ENCODE measurements around the gene HS2ST1. TPM values are rescaled to one million over a fixed set of nuclear protein-coding genes. Genes with fewer than 3 reads are reported as not detected.
A peak's percentile ranks its signal among the peaks of the same experiment; 100 is the strongest.
"Not testable (repeated sequence)": the region's sequence is repeated elsewhere in the genome, so short reads cannot be mapped to it uniquely, and the experiment has no call there.

HS2ST1 gene
- total RNA-seq, 1 donor from 2014 or later, result 36.7 TPM

DNA sequence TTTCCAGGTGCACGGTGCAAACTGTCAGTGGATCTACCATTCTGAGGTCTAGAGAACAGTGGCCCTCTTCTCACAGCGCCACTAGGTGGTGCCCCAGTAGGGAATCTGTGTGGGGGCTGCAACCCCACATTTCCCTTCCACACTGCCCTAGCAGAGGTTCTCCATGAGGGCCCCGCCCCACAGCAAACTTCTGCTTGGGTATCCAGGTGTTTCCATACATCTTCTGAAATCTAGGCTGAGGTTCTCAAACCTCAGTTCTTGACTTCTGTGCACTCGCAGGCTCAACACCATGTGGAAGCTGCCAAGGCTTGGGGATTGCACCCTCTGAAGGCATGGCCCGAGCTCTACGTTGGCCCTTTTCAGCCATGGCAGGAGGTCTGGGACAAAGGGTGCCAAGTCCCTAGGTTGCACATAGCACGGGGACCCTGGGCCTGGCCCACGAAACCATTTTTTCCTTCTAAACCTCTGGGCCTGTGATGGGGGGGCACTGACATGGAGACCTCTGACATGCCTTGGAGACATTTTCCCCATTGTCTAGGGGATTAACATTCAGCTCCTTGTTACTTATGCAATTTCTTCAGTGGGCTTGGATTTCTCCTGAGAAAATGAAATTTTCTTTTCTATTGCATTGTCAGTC, 10.0 kb downstream of the HS2ST1 start:
- DNase-seq (ENCODE audit: low spot score in 2 of 2), result no peak
- FAIRE-seq, result no peak

DNA sequence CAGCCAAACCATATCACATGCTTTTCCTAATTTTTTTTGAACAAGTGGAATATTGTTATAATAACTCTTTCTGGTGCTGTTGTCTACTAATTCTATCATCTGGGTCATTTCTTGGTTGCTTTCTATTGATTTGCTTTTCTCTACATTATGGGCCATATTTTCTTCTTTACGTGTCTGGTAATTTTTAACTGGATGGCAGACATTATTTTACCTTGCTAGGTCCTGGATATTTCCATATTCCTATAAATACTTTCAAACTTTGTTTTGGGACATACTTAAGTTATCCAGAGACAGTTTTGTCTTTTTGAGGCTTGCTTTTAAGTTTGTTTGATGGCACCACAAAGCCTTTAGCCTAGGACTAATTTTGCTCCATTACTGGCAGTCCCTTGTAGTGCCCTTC, 11.3 kb downstream of the HS2ST1 start:
- FAIRE-seq, result no peak
- no peak for DNase-seq (ENCODE audit: low spot score in 2 of 2)

DNA sequence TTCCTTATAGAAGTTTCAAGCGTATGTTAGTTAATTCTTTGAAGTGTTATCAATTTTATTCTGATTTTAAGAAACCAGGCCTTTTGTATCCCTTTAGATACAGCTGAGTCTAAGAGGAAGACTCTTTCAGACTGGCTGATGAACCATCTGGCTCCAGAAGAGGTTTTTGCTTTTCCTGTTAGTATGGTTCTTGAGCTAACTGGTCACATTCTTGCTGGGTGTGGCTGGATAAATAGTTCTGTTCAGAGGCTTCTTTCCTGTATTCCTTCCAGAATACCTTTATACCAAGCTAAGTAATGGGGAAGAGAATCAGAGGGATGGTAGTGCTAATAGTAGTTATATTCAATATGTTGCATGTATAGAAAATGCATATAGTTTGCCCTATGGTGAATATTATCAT, 12.4 kb downstream of the HS2ST1 start:
- DNase-seq (ENCODE audit: low spot score in 2 of 2), result no peak
- FAIRE-seq, result no peak

DNA sequence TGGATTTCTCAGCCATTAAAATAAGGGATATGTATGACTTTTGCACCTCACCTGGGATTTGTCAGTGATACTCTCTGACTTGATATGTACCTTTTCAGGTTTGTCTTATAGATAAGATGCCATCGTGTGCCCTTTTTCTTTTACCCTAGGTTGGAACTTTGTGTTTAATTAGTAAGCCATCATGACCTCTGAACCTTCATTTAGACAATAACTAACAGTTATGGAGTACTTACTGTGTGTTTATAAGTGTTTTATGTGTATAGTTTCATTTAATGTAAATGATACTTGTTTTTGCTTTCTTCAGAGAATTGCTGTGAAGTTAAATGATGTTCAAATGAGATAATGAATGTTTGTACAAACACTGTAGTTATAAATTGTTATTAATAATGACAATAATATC, 14.4 kb downstream of the HS2ST1 start:
- DNase-seq (ENCODE audit: low spot score in 2 of 2) (no peak), FAIRE-seq (no peak)

DNA sequence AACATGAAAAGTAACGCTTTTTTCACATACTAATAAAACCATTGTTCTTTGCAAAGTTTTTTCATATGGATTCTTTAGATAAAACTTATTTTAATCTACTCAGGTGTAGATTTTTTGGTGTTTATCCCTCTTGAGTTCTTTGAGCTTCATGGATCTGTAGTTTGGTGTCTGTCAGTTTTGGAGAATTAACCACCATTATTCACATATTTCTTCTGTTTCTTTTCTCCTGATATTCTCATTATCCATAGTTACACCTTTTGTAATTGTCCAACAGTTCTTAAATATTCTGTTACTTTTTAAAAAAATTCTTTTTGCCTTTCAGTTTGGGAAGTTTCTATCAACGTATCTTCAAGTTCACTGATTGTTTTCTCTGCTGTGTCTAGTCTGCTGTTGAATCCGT, 18.6 kb downstream of the HS2ST1 start:
- no peak for FAIRE-seq
- DNase-seq (ENCODE audit: low spot score in 2 of 2), result no peak

DNA sequence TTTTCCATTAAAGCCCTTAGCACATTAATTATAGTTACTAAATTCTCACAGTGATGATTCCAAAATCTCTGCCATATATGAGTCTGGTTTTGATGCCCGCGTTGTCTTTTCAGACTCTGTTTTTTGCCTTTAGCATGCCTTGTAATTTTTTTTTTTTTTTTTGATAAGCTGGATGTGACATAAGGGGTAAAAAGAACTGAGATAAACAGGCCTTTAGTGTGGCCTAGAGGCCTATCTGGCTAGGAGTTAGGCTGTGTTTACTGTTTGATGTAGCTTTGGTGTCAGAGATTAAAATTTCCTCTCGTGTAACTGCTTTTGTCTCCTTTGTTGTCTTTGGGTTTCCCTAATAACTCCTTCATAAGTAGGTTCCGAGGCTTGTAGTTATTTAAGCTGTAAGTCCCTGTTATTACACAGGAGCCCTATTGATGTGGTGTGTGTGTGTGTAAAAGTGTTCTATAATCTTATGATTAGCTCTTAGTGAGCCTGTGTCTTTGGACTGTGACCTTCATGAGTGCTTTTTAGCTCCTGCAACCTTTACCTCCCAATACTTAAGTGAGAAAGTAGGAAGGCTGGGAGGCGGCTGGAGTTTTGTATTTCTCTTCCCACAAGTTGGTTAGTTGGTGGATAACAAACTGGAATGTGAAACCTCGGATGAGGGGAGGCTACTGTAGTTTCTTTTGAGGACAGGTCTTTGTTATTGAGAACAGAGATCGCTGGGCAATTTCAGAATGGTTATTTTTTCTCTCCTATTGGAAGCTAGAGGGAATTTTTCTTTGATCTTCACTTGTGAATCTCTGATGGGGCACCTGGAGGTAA, 19.3 kb downstream of the HS2ST1 start:
- FAIRE-seq, result no peak
- no peak for DNase-seq (ENCODE audit: low spot score in 2 of 2)

DNA sequence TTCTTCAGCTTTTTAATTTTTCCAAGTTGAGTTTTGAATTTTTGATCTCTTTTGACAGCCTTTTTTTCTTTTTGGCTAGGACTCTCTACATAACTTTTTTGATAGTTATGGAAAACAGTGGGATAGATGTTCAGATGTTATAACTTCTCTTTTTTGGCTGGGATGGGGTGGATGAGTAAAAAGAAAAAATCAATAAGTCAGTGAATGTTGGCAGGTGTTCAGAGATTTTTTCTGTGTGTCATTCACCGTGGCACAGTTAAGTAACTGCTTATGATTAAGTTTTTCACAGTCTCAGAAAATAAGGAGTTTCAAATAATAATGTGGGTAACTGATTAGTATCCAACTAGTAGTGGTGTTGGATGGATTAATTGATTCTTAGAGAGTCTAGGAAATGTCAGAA, 24.0 kb downstream of the HS2ST1 start:
- DNase-seq (ENCODE audit: low spot score in 2 of 2) (no peak), FAIRE-seq (no peak)

DNA sequence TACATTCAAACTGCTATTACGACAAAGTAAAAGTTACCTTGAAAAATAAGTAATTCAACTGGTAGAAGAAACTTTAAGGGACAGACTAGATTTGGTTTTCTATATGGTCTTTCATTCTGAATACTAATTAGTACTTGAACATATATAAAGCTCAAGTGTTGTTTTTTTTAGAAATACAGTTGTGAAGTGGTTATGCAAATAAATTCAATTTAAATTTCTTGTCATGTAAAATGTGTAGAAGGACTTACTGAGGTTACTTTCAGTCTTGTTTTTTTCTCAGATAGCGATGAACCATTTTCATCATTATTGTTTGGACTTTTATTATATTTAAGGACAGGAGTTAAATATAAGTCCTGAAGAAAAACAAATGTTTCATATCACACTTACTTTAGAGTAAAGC, 24.4 kb downstream of the HS2ST1 start:
- FAIRE-seq (peak; percentile 55), DNase-seq (ENCODE audit: low spot score in 2 of 2) (no peak)

DNA sequence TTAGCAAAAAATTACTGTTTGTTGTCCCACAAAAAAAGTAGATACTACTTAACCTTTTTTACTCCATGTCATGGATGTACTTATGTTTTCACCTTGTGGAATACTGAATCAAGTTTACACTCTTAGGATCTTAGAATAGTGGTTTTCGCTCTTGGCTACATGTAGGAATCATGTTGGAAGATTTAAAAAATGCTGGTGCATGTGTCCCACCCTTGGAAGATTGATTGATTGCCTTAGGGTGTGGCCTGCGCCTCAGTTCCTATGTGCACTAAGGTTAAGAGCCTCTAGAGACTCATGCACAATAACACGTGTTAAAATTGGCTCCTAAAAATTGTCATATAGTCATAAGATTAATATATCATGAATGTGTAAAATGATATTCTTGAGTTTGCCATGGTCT, 25.0 kb downstream of the HS2ST1 start:
- DNase-seq (ENCODE audit: low spot score in 2 of 2) (no peak), FAIRE-seq (no peak)

DNA sequence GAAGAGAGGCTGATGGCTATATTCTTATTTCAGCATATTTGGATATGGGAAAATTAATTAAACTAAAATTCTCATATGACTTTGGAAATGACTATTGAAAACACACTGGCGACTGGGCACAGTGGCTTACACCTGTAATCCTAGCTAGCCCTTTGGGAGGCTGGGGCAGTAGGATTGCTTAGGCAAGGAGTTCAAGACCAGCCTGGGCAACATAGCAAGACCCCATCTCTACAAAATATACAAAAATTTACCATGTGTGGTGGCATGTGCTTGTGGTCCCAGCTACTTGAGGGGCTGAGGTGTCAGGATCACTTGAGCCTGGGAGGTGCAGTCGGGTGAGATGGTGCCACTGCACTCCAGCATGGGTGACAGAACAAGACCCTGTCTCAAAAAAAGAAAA, 26.2 kb downstream of the HS2ST1 start:
- FAIRE-seq (no peak), DNase-seq (ENCODE audit: low spot score in 2 of 2) (no peak)

DNA sequence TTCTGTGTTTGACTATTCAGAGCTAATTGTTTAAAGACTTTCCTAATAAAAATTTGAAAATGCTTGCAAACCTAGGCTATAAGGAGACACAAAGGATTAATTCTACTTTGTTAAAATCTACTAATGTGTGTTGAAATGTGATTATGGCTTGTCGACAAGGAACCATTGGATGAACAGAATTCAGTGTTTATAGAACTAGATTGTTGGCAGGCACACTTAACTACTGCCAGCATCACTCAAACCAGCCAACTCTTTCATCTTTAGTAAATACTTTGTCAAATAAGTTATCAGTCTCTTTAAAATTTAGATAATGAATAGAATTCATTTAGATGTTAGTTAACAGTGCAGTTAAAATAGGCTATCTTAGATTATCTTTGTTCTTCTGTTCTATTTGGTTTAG, 27.6 kb downstream of the HS2ST1 start:
- no peak for FAIRE-seq
- no peak for DNase-seq (ENCODE audit: low spot score in 2 of 2)

DNA sequence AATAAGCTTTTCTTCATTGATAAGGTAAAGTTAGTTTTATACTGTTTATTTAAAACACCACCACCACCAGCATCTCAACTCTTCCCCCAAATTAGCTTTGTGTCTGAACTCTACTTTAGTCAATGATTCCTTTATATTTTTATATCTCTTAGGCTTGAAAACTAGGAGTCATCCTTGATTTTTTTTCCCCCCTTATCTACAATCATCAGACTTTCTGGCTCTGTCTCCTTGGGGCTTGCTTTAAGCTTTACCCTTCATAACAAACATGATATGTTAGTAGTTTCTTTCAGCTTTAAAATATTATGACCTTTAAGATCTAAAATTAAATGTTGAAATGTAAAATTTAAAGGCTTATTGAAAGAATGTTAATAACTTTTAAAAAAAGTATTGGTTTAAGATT, 28.3 kb downstream of the HS2ST1 start:
- no peak for FAIRE-seq
- DNase-seq (ENCODE audit: low spot score in 2 of 2), result no peak

DNA sequence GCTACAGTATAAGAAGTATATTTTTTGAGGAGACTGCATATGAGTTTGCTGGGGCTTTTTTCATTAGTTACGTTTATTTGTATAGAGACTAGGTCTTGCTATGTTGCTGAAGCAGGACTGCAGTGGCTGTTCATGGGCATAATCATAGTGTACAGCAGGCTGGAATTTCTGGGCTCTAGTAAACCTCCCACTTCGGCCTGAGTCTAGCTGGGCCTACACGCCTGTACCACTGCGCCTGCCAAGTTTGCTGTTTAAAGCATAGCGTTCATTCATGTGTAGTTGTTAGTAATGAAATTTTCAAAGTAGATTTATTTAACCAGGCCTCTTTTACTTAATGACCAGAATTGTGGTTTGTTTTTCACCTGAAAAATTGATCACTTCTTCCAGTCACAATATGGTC, 33.8 kb downstream of the HS2ST1 start:
- FAIRE-seq (no peak), DNase-seq (ENCODE audit: low spot score in 2 of 2) (no peak)

DNA sequence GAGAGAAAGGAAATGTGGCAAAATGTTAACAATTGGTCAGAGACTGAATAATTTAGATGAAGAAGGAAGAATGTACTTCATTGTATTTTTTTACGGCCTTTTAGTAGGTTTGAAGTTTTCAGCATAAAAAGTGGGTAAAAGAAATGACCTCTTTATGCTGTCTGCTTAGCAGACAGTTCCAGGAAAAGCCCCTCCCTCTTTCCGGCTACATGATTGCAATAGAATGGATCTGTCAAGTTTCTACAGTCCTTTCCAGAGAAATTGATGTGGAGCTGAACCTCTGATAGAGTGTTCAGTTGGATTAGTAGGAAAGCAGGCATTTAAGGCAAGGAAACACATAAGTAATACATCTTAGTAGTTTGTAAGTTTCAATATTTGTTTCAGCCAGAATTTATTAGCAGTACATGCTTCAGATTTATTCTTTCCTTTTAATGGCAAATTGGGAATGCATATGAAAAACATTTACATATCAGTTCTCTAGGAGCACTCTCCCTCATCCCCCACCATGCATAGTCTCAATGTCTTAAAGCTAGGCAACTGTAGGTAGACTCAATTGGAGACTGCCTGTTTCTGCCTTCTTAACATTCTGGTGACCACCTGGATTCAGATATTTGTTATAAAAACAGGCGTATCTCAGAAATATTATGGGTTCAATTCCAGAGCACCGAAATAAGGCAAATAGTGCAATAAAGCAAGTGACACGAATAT, 36.4 kb downstream of the HS2ST1 start:
- DNase-seq (ENCODE audit: low spot score in 2 of 2) (no peak), FAIRE-seq (no peak)

DNA sequence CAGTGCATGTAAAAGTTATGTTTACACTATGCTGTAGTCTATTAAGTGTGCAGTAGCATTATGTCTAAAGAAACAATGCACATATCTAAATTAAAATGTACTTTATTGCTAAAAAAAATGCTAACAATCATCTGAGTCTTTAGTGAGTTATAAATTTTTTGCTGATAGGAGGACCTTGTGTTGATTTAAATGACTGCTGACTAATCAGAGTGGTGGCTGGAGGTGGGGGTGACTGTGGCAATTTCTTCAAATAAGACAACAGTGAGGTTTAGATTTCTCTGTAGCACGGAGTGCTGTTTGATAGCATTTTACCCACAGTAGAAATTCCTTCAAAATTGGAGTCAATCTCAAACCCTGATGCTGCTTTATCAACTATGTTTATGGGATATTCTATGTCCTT, 37.0 kb downstream of the HS2ST1 start:
- FAIRE-seq (no peak), DNase-seq (ENCODE audit: low spot score in 2 of 2) (no peak)

DNA sequence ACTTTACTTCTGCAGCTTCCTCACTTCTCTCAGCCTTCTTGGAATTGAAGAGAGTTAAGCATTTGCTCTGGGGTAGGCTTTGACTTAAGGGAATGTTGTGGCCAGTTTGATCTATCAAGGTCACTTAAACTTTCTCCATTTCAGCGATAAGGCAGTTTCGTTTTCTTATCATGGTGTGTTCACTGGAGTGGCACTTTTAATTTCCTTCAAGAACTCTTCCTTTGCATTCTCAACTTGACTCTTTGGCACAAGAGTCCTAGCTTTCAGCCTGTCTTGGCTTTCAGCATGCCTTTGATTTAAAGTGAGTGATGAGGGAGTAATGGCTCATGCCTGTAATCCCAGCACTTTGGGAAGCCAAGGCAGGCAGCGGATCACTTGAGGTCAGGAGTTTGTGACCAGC, 38.7 kb downstream of the HS2ST1 start:
- FAIRE-seq (no peak), DNase-seq (ENCODE audit: low spot score in 2 of 2) (no peak)

DNA sequence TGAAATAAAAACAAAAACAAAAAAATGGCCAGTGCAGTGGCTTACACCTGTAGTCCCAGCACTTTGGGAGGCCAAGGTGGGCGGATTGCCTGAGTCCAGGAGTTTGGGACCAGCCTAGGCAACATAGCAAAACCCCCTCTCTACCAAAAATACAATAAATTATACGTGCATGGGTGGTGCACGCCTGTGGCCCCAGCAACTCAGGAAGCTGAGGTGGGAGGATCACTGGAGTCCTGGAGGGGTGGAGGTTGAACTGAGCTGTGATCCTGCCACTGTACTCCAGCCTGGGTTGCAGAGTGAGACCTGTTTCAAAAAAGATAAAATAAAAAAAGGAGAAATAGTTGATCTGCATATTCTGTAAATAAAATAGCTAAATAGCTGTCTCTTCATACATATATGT, 41.2 kb downstream of the HS2ST1 start:
- DNase-seq (ENCODE audit: low spot score in 2 of 2) (no peak), FAIRE-seq (no peak)

DNA sequence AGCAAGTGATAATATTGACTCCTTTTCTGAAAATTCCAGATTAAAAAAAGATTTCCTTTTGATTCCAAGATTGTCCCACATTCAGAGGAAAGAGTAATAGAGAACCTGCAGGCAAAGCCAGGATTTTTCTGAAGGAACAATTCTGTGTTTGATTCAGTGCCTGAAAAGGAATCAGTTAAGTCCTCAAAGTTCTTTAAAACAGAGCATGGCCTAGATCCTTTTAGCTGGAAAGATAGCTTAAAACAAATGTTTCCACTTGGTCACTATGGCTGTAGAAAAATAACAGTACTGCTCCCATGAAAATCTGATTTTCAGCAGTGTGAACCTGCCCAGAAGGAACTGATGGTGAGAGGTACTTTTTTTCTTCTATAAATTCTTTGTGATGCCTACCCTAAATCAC, 41.8 kb downstream of the HS2ST1 start:
- DNase-seq (ENCODE audit: low spot score in 2 of 2) (no peak), FAIRE-seq (no peak)

DNA sequence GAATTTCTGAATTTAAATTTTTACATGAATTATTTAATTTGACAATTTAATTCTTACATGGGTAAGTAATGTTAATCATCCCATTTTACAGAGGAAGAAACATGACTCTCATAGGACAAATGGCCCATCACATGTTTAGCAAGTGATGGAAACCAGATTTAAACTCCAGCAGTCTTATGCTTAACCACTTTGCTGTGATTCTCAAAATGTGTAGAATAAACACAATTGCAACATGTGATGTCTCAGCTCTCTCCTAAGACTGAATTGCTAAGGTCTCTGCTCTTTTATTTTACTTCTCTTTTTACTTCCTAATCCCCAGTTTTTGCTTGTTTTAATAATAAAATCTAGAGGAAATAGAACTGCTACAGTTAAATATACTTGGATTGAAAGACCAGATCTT, 42.8 kb downstream of the HS2ST1 start:
- no peak for FAIRE-seq
- no peak for DNase-seq (ENCODE audit: low spot score in 2 of 2)

DNA sequence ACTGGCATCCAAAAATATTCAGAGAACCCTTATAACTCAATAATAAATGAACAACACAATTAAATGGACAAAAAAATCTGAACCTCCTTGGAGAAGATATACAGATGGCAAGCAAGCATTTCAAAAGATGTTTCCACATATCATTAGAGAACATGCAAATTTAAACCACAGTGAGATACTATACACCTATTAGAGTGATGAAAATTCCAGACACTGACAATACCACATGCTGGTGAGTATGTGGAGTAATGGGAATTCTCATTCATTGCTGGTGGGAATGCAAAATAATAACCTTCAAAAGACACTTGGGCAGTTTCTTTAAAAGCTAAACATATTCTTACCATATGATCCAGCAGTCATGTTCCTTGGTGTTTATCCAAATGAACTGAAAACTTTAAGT, 46.1 kb downstream of the HS2ST1 start:
- no peak for FAIRE-seq
- no peak for DNase-seq (ENCODE audit: low spot score in 2 of 2)

DNA sequence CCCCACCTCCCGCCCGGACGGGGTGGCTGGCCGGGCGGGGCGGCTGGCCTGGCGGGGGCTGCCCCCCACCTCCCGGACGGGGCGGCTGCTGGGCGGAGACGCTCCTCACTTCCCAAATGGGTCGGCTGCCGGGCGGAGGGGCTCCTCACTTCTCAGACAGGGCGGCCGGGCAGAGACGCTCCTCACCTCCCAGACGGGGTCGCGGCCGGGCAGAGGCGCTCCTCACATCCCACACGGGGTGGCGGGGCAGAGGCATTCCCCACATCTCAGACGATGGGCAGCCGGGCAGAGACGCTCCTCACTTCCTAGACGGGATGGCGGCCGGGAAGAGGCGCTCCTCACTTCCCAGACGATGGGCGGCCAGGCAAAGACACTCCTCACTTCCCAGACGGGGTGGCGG, 49.4 kb downstream of the HS2ST1 start:
- FAIRE-seq; DNase-seq (ENCODE audit: low spot score in 2 of 2): not testable (repeated sequence)

Measured in frontal cortex (tissue), 4 donors.